ENCODE data around the gene DNAH8.

DNA sequence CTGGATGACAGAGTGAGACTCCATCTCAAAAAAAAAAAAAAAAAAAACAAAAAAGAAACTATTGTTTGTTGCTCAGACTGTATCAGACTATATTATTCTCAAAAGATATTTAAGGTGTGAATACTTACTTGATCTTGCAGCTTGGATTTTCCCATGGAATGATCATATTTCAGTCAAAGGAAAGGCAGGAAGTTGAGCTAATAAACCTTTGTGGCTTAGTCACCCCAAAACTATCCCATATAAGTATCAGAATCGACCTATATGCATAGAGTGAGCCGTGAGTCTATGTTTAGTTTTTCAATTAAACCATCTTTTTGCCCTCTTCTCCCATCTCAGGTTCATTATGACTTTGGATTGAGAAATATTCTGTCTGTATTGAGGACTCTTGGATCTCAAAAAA is 152.6 kb downstream of the DNAH8 start:
- TF ChIP-seq, protein P1, sequence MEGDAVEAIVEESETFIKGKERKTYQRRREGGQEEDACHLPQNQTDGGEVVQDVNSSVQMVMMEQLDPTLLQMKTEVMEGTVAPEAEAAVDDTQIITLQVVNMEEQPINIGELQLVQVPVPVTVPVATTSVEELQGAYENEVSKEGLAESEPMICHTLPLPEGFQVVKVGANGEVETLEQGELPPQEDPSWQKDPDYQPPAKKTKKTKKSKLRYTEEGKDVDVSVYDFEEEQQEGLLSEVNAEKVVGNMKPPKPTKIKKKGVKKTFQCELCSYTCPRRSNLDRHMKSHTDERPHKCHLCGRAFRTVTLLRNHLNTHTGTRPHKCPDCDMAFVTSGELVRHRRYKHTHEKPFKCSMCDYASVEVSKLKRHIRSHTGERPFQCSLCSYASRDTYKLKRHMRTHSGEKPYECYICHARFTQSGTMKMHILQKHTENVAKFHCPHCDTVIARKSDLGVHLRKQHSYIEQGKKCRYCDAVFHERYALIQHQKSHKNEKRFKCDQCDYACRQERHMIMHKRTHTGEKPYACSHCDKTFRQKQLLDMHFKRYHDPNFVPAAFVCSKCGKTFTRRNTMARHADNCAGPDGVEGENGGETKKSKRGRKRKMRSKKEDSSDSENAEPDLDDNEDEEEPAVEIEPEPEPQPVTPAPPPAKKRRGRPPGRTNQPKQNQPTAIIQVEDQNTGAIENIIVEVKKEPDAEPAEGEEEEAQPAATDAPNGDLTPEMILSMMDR (IDR thresholded peaks at IDR 0.05; ENCODE audit: insufficient read depth, low read length, poor library complexity, severe bottlenecking): no peak
- no peak for TF ChIP-seq EZH2phosphoT487 (conservative IDR thresholded peaks at IDR 0.05; ENCODE audit: low read length)

Measured in SU-DHL-6 (cell line).